Left lobe of liver (tissue), 2 donors: ENCODE results near the gene ARHGEF16. TPM values are rescaled to one million over a fixed set of nuclear protein-coding genes. Genes with fewer than 3 reads are reported as not detected.

Source experiments
- ATAC-seq: fragments of 200-7000 bp; cut with Tn5 transposase; one replicate; pipeline ENCODE4 v1.9.1; 2020; ENCODE audit warnings: mild to moderate bottlenecking, moderate library complexity
- DNase-seq: peaks from one replicate; pipeline ENCODE4 v3.0.0-alpha.2; 2020; ENCODE audit warnings: low spot score
- total RNA-seq: library from RNA; stranded (reverse); gene quantifications from one replicate; pipeline ENCODE4 v1.2.1, GENCODE V29; 2021
- donor health status: DM: no; HTN: no; CAD: no; lungs with moderate emphysema.
- donor health status: DM: no; HTN: yes; CAD: no.

The ARHGEF16 gene
- total RNA-seq, 1 donor from 2014 or later = 8.1 TPM

DNA sequence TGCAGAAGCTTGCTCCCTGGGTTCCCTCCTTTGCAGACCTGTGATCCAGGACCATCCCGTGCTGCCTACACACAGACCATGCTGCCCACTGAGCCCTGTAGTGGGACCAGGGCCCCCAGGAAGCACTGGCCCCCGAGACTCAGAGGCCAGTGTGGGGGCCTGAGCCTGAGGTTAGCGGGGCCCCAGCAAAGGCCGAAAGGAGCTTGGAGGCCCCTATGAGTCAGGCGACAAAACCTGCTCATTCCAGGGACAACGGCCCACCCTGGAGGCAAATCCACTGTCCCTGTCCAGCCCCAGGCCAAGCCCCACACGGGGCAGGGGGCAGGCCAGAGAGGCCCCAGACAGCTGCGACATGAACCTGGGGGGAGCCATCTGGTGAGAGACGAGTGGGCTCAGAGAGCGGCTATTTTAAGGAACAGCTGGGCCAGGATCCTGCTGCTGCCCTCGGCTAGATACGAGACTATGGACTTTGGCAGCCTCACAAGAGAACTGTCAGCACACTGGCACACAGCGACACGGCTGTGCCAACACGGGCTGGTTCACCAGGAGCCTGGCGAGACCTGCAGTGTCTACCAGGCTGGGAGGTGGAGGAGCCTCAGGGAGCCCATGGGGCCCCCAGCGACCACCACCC lies 74.7 kb downstream of the ARHGEF16 start:
- peak; percentile 82 for ATAC-seq
- DNase-seq = peak; percentile 88

DNA sequence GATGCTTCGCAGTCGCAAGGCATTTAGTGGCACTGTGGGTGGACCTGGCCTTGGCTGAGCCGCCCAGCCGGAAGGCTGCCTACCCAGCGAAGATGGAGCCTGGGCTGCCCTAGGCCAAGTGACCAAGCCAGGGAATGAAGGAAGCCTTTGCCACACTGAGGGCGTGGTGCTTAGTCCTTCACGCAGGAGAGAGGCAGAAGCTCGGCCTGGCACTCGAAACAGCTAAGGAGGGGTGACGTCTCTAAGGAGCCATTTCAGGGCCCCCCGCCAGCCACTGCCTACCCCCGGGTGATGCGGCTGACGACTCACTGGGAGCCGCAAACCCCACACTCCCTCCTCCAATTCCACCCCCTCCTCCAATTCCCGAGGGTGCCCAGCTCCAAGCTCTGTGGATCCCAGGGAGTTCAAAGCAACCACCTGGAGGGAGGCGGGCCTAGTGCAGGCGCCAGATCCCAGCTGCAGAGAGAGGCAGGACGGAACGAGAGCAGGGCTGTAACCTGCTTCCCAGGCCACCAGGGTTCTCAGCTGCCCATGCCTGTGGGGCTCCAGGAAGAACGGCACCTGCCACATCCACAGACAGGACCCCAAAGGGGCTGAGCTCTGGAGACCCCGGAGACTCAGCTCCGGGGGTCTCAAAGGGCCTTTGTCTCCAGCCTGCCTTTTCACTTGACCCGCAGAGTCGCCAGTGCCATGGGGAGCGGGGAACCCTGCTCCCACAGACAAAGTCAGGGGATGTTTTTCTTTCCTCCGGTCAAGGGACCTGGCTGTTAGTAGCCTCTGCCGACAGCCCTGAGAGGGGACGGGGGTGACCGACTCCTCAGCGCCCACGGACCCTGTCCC lies 75.8 kb downstream of the ARHGEF16 start:
- peak; percentile 46 for ATAC-seq
- DNase-seq = peak; percentile 55

Other genes starting within 250 kb of the ARHGEF16 start
- gene MEGF6, start 156.8 kb downstream of the ARHGEF16 start, total RNA-seq = 6.9 TPM
- gene TPRG1L, start 170.3 kb downstream of the ARHGEF16 start, total RNA-seq = 49.9 TPM
- 8.9 TPM for gene WRAP73, start 195.4 kb downstream of the ARHGEF16 start, total RNA-seq
- gene TP73, start 197.9 kb downstream of the ARHGEF16 start, total RNA-seq = 0.08 TPM